Caco-2 (cell line): ENCODE data around the gene IL1RAPL1. TPM values are rescaled to one million over a fixed set of nuclear protein-coding genes. Genes with fewer than 3 reads are reported as not detected.

Source experiments
- BruUV-seq: library from RNA; stranded (reverse); fragments of 400-500 nt; replicated peaks from 2 replicates; lab custom pipeline; 2021; lab: Mats Ljungman, UMichigan
- CTCF ChIA-PET: fragments of 300-600 bp; sonication (Branson Sonifier 250); formaldehyde crosslinking; loops from one replicate; lab custom pipeline; 2022; ENCODE audit warnings: antibody characterized with exemption; lab: Charles Lee
- POLR2A ChIA-PET: fragments of 300-600 bp; sonication (Branson Sonifier 250); formaldehyde crosslinking; loops from one replicate; lab custom pipeline; 2022; ENCODE audit warnings: antibody characterized with exemption; lab: Charles Lee
- DNase-seq, 2 experiments: peaks; one replicate each; pipeline versions ENCODE4 v3.0.0 to v3.0.0-alpha.2; 2020 to 2022
- H3K27me3 ChIP-seq: replicated peaks from 2 replicates; pipeline ENCODE4 v1.6.0; 2011; ENCODE audit warnings: low read length; ENCODE audit not compliant: control insufficient read depth, insufficient read depth
- H3K36me3 ChIP-seq: 2 replicates; pipeline ENCODE4 v1.5.1; 2011; ENCODE audit warnings: low read length; ENCODE audit not compliant: control insufficient read depth, insufficient read depth
- H3K4me1 ChIP-seq: fragments of 250-450 bp; sonication (Bioruptor Pico); 2 replicates; pipeline ENCODE4 v1.5.1; 2020; ENCODE audit warnings: mild to moderate bottlenecking
- H3K4me3 ChIP-seq: 2 replicates; pipeline ENCODE4 v1.5.1; 2011; ENCODE audit warnings: low read depth, mild to moderate bottlenecking, control low read depth, low read length
- H3K9me3 ChIP-seq: fragments of 250-450 bp; sonication (Bioruptor Pico); 2 replicates; pipeline ENCODE4 v1.5.1; 2020; ENCODE audit warnings: mild to moderate bottlenecking, moderate library complexity
- H3K27ac Mint-ChIP-seq: one replicate; pipeline ENCODE4 v1.8.0; 2022; ENCODE audit warnings: mixed read lengths; ENCODE audit not compliant: unreplicated experiment
- H3K27me3 Mint-ChIP-seq: one replicate; pipeline ENCODE4 v1.8.0; 2022; ENCODE audit warnings: mixed read lengths; ENCODE audit not compliant: insufficient read depth, unreplicated experiment
- H3K36me3 Mint-ChIP-seq: one replicate; pipeline ENCODE4 v1.8.0; 2022; ENCODE audit warnings: mild to moderate bottlenecking, mixed read lengths; ENCODE audit not compliant: insufficient read depth, unreplicated experiment
- H3K4me1 Mint-ChIP-seq: one replicate; pipeline ENCODE4 v1.8.0; 2022; ENCODE audit warnings: low read depth, mixed read lengths; ENCODE audit not compliant: unreplicated experiment
- H3K4me3 Mint-ChIP-seq: one replicate; pipeline ENCODE4 v1.8.0; 2022; ENCODE audit warnings: mild to moderate bottlenecking, moderate library complexity, mixed read lengths; ENCODE audit not compliant: unreplicated experiment
- H3K9me3 Mint-ChIP-seq: one replicate; pipeline ENCODE4 v1.8.0; 2022; ENCODE audit warnings: mixed read lengths; ENCODE audit not compliant: unreplicated experiment
- CTCF ChIP-seq, 2 experiments: fragments of 200-600 bp in 1 of 2; IDR thresholded peaks; 1 replicate in 1 of 2; 2 replicates in 1 of 2; pipeline versions ENCODE4 v1.5.1 to v1.8.0; 2011 to 2022; ENCODE audit warnings: antibody characterized with exemption in 1 of 2, control low read depth in 1 of 2, inconsistent platforms in 1 of 2, low read depth in 1 of 2, low read length in 1 of 2, mild to moderate bottlenecking in 1 of 2, moderate library complexity in 1 of 2; ENCODE audit not compliant: insufficient read depth in 1 of 2, severe bottlenecking in 1 of 2, unreplicated experiment in 1 of 2
- intact Hi-C: fragments of 100-400 bp; cut with micrococcal nuclease; formaldehyde crosslinking; loops from one replicate; pipeline ENCODE4 v1.10.0; 2022; ENCODE audit not compliant: unreplicated experiment
- total RNA-seq: library from RNA; stranded (reverse); gene quantifications from 2 replicates; pipeline ENCODE4 v1.2.3, GENCODE V29; 2022

IL1RAPL1 gene
- total RNA-seq, 1 experiment from 2014 or later: not detected

- DNase-seq: no peak
These were observed 114.0 kb downstream of the IL1RAPL1 start for GRCh38 chrX:28701222-28701621.

GRCh38 chrX:28706964-28707363 is 119.7 kb downstream of the IL1RAPL1 start:
- TF ChIP-seq CTCF (IDR thresholded peaks at IDR 0.05; ENCODE audit: insufficient read depth in 1 of 2, low read depth in 1 of 2, low read length in 1 of 2, severe bottlenecking in 1 of 2, unreplicated experiment in 1 of 2): no peak
- intact Hi-C loops: no loop called here
- CTCF ChIA-PET: no interaction called here
- Histone ChIP-seq H3K4me1 (no peaks in the 10 kb centered on the region), H3K36me3 (no peaks in the 10 kb centered on the region), H3K9me3 (no peaks in the 10 kb centered on the region), H3K4me3 (no peak overlapping the region), H3K27me3 (no peaks in the 10 kb centered on the region)
- BruUV-seq: no TSS peak
- H3K4me1 Mint-ChIP-seq: no peaks in the 10 kb centered on the region
- no peak overlapping the region for H3K4me3 Mint-ChIP-seq
- H3K36me3 Mint-ChIP-seq: no peaks in the 10 kb centered on the region
- H3K27me3 Mint-ChIP-seq: no peaks in the 10 kb centered on the region
- no peak overlapping the region for H3K27ac Mint-ChIP-seq
- DNase-seq: no peak
- POLR2A ChIA-PET: no interaction called here
- H3K9me3 Mint-ChIP-seq: no peaks in the 10 kb centered on the region

More at GRCh38 chrX:28701222-28701621, 114.0 kb downstream of the IL1RAPL1 start:
- ChIA-PET POLR2A (no interaction called here), CTCF (no interaction called here)
- BruUV-seq: no TSS peak
- H3K27ac Mint-ChIP-seq: no peak overlapping the region
- Histone ChIP-seq H3K36me3 (no peaks in the 10 kb centered on the region), H3K27me3 (no peaks in the 10 kb centered on the region), H3K4me1 (no peaks in the 10 kb centered on the region), H3K4me3 (no peak overlapping the region), H3K9me3 (no peaks in the 10 kb centered on the region)
- no peaks in the 10 kb centered on the region for H3K9me3 Mint-ChIP-seq
- intact Hi-C loops: no loop called here
- H3K27me3 Mint-ChIP-seq: no peaks in the 10 kb centered on the region
- peak in 1 of 2 experiments; percentile 11 for TF ChIP-seq CTCF (IDR thresholded peaks at IDR 0.05; ENCODE audit: insufficient read depth in 1 of 2, low read depth in 1 of 2, low read length in 1 of 2, severe bottlenecking in 1 of 2, unreplicated experiment in 1 of 2)
- H3K4me3 Mint-ChIP-seq: no peak overlapping the region
- no peaks in the 10 kb centered on the region for H3K36me3 Mint-ChIP-seq
- H3K4me1 Mint-ChIP-seq: no peaks in the 10 kb centered on the region

- H3K27ac Mint-ChIP-seq: no peak overlapping the region
- H3K36me3 Mint-ChIP-seq: no peaks in the 10 kb centered on the region
- no peaks in the 10 kb centered on the region for H3K9me3 ChIP-seq
- H3K4me1 ChIP-seq: no peaks in the 10 kb centered on the region
- POLR2A ChIA-PET: no interaction called here
- no peaks in the 10 kb centered on the region for H3K27me3 Mint-ChIP-seq
- TF ChIP-seq CTCF (IDR thresholded peaks at IDR 0.05; ENCODE audit: insufficient read depth in 1 of 2, low read depth in 1 of 2, low read length in 1 of 2, severe bottlenecking in 1 of 2, unreplicated experiment in 1 of 2): no peak
- H3K4me3 ChIP-seq: no peak overlapping the region
- no peaks in the 10 kb centered on the region for H3K9me3 Mint-ChIP-seq
- no peak overlapping the region for H3K4me3 Mint-ChIP-seq
- intact Hi-C loops: no loop called here
- CTCF ChIA-PET: no interaction called here
- no TSS peak for BruUV-seq
- H3K27me3 ChIP-seq: no peaks in the 10 kb centered on the region
- H3K4me1 Mint-ChIP-seq: no peaks in the 10 kb centered on the region
- no peaks in the 10 kb centered on the region for H3K36me3 ChIP-seq
- DNase-seq: no peak
These were observed 122.2 kb downstream of the IL1RAPL1 start for GRCh38 chrX:28709421-28709820.
